Measurements from ENCODE around the gene PRKAA1.
"Not testable (repeated sequence)": the region's sequence is repeated elsewhere in the genome, so short reads cannot be mapped to it uniquely, and the experiment has no call there.

PRKAA1 gene

DNA sequence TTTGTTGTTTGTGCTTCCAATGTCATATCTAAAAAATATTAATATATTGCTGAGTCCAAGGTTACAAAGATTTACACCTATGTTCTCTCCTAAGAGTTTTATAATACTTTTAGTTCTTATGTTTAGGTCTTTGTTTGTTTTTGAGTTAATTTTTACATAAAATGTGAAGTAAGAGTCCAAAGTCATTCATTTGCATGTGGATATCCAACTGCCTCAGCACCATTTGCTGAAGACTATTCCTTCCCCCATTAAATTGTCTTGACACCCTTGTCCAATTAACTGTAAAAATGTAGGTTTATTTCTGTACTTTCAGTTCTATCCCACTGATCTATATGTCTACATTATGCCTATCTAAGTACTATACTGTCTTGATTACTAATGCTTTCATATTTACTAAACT is 78.1 kb downstream of the PRKAA1 start:
- DNase-seq = no peak

- DNase-seq = no peak
Measured at GRCh38 chr5:40717281-40717680, 80.9 kb downstream of the PRKAA1 start.

- DNase-seq = no peak
Measured at GRCh38 chr5:40716590-40716989, 81.6 kb downstream of the PRKAA1 start.

DNA sequence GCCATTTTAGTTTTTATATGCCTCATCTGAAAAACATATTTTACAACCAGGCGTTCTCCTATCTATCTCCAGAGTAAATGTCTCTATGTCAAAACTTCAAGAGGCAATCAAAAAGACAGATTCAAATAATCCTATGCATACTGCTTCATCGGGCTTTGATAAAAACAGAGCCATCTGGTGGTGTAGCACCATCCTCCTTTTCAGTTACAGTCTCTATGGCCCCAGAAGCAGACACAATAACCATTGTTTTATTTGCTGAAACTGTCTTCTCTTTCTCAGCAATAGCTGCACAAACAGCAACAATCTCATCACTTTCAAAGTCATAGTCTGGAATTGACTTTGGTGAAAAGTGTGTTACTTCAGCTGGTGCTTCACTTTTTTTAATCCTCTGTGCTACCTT is 82.2 kb downstream of the PRKAA1 start:
- DNase-seq = peak; percentile 15

- no peak for DNase-seq
Measured at GRCh38 chr5:40714001-40714400, 84.2 kb downstream of the PRKAA1 start.

DNA sequence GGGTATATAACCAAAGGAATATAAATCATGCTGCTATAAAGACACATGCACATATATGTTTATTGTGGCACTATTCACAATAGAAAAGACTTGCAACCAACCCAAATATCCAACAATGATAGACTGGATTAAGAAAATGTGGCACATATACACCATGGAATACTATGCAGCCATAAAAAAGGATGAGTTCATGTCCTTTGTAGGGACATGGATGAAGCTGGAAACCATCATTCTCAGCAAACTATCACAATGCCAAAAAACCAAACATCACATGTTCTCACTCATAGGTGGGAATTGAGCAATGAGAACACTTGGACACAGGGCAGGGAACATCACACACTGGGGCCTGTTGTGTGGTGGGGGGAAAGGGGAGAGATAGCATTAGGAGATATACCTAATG is 87.6 kb downstream of the PRKAA1 start:
- DNase-seq = not testable (repeated sequence)
